GM21447 (cell line): ENCODE data around the gene TMCC1.

ENCODE experiments used
- ATAC-seq: cut with Tn5 transposase; IDR thresholded peaks from one replicate; pipeline ENCODE4 v1.9.1; 2021; ENCODE audit not compliant: unreplicated experiment

Gene TMCC1

GRCh38 chr3:129603561-129603942 is 290.0 kb downstream of the TMCC1 start:
- ATAC-seq, result no peak

DNA sequence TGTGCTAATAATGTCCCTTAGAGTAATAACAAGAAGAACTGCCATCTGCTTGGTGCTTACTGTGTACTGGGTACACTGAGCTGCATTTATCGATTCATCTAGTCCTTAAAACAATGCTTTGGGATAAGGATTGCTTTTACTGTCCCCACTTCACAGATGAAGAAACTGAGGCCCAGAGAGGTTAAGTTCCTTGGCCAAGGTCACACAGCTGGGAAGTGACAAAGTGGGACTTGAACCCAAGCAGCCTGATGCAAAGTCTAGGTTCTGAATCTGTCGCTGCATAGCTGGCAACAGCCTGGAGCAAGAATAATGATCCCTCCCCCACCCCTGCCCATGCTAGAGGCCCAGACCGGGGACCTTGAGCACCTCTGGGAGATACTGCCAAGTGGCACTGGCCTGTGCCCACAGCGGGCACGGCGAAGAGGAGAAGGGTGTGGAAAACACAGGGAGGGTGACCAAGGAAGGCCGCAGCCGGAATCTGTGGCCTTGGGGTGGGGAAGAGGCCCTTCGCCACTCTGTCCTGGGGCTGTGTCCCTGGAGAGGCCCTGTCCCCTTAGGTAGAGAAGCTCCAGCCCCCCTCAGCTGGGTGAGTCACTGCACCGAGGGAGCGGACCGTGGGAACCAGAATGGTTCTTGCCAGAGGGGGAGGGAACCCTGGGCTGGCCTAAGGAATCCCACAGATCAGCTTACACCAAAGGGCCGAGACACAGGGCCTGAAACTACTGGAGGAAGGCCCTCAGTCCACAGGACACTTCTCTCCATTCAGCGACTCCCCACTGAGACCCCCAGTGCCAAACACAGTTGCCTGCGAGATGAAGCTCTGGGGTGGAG is 290.6 kb downstream of the TMCC1 start:
- ATAC-seq, result no peak

- ATAC-seq, result no peak
These were observed 291.2 kb downstream of the TMCC1 start for GRCh38 chr3:129602309-129602708.

DNA sequence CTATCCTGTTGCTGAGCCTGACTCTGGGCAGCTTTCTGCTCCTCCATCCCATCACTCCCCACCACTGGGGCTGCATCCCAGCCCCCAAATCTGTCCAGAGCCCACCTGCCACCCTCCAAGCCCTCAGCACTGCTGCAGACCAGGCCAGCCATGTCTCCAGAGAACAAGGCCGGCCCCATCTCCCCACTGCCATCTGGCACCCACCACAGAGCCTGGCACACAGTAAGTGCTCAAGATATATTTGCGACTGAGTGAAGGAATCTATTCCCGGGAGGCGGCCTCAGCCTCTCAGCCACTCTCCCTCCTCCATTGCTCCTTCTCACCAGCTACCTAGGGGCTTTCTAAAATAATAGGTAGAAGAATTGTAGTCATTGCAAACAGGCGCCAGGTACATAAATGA is 291.8 kb downstream of the TMCC1 start:
- ATAC-seq, result no peak

GRCh38 chr3:129600348-129600747 is 293.2 kb downstream of the TMCC1 start:
- no peak for ATAC-seq

GRCh38 chr3:129599607-129600006 is 293.9 kb downstream of the TMCC1 start:
- ATAC-seq, result no peak

DNA sequence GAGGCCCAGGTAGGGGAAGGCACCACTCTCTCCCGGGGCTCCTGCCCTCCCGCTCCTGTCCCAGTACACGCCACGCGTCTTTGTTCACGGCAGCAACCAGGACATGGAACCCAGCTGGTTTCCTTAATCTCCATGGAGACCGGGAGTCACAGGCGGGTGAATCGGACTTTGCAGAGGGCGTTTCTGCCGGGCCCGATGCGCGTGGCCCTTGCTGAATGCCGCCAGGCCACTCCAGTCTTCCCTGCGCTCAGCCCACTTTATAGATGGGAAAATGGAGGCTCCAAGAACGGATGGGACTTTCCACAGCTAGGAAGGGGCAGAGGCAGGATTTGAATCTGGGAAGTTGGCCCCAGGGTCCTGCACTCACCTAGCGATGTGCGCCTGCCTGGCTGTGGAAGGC is 294.4 kb downstream of the TMCC1 start:
- no peak for ATAC-seq

DNA sequence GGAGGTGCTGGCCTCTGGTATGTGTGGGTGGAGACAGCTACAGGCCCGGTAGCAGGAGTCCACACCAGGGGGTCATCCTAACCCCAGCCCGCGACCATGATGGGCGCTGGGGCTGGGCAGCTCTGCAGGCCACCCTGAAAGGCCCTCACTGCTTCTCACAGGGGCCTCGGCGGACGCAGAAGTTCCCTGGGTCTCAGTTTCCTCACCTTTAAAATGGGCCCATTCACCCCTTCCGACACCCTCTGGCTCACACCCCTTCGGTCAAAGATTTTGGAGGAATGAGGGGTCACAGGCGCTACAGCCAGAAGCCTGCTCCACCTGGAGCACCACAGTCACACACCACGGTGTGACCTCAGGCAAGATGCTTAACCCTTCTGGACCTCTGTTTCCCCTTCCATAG is 295.0 kb downstream of the TMCC1 start:
- no peak for ATAC-seq

DNA sequence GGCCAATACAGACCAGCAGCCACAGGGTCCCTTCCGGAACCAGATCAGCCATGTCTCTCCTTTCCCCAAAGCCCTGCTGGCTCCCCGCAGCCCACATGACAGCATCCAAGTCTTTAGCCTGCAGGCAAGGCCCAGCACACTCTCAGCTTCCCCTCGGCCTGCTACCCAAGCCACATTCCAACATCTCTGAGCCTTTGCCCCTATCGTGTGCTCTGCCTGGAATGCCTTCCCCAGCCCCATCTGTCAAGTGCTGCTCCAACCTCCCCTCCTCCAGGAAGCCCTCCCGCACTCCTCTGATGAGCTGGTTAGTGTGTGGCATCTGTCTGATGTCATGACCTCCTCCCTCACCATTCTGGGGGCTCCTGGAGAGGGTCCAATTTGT is 295.5 kb downstream of the TMCC1 start:
- no peak for ATAC-seq
